Activated naive CD8-positive, alpha-beta T cell treated with anti-CD3 and anti-CD28 coated beads for 36 hours (primary cell): ENCODE data around the gene TSPAN32. TPM values are rescaled to one million over a fixed set of nuclear protein-coding genes. Genes with fewer than 3 reads are reported as not detected.

Experiments
- DNase-seq: peaks from one replicate; pipeline ENCODE4 v3.0.0; 2021
- H3K27ac Mint-ChIP-seq: one replicate; pipeline ENCODE4 v1.8.0; 2022; ENCODE audit warnings: mild to moderate bottlenecking, moderate library complexity, mixed read lengths
- H3K27me3 Mint-ChIP-seq: one replicate; pipeline ENCODE4 v1.8.0; 2022; ENCODE audit warnings: mild to moderate bottlenecking, mixed read lengths
- H3K36me3 Mint-ChIP-seq: one replicate; pipeline ENCODE4 v1.8.0; 2021; ENCODE audit warnings: mild to moderate bottlenecking, mixed read lengths
- H3K4me1 Mint-ChIP-seq: one replicate; pipeline ENCODE4 v1.8.0; 2021; ENCODE audit warnings: mixed read lengths
- H3K4me3 Mint-ChIP-seq: one replicate; pipeline ENCODE4 v1.8.0; 2022; ENCODE audit warnings: mild to moderate bottlenecking, moderate library complexity, mixed read lengths
- H3K9me3 Mint-ChIP-seq: one replicate; pipeline ENCODE4 v1.8.0; 2022; ENCODE audit warnings: mixed read lengths
- total RNA-seq, 2 experiments: library from RNA; stranded (reverse); gene quantifications; one replicate each; pipeline ENCODE4 v1.2.3, GENCODE V29; 2021

Gene TSPAN32, protein sequence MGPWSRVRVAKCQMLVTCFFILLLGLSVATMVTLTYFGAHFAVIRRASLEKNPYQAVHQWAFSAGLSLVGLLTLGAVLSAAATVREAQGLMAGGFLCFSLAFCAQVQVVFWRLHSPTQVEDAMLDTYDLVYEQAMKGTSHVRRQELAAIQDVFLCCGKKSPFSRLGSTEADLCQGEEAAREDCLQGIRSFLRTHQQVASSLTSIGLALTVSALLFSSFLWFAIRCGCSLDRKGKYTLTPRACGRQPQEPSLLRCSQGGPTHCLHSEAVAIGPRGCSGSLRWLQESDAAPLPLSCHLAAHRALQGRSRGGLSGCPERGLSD
- total RNA-seq = 1 to 10 TPM; 5.4 to 5.5 TPM

- DNase-seq = peak; percentile 67
- Mint-ChIP-seq H3K27me3 (no peaks in the 10 kb centered on the region), H3K27ac (peak within 1 kb of the TSS; percentile 91), H3K9me3 (no peaks in the 10 kb centered on the region), H3K4me1 (peaks cover 54% of the 10 kb centered on the region), H3K4me3 (peak within 1 kb of the TSS; percentile 86), H3K36me3 (no peaks in the 10 kb centered on the region)
These were observed at the start of gene TSPAN32, which contains the start of gene C11orf21 for GRCh38 chr11:2301631-2302305. TSPAN32 (plus strand) TSS chr11:2302013; CDS start chr11:2302150, 137 bp downstream. C11orf21 (minus strand) TSS chr11:2301918; CDS start chr11:2301808, 110 bp downstream.

DNA sequence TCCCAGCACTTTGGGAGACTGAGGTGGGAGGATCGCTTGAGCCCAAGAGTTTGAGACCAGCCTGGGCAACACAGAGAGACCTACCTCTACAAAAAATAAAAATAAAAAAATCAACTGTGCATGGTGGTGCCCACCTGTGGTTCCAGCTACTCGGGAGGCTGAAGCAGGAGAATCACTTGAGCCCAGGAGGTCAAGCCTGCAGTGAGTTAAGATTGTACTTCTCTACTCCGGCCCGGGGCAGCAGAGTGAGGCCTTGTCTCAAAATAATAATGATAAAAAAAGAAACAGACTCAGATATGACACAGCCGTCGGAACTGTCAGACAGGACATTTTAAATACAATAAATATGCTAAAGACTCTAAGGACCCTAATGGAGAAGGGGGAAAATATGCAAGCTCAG, 49.8 kb upstream of the TSPAN32 start:
- Mint-ChIP-seq H3K27me3 (peaks cover 3% of the 10 kb centered on the region), H3K9me3 (no peaks in the 10 kb centered on the region), H3K36me3 (no peaks in the 10 kb centered on the region), H3K4me1 (no peaks in the 10 kb centered on the region), H3K27ac (no peak overlapping the region), H3K4me3 (no peak overlapping the region)
- no peak for DNase-seq

DNA sequence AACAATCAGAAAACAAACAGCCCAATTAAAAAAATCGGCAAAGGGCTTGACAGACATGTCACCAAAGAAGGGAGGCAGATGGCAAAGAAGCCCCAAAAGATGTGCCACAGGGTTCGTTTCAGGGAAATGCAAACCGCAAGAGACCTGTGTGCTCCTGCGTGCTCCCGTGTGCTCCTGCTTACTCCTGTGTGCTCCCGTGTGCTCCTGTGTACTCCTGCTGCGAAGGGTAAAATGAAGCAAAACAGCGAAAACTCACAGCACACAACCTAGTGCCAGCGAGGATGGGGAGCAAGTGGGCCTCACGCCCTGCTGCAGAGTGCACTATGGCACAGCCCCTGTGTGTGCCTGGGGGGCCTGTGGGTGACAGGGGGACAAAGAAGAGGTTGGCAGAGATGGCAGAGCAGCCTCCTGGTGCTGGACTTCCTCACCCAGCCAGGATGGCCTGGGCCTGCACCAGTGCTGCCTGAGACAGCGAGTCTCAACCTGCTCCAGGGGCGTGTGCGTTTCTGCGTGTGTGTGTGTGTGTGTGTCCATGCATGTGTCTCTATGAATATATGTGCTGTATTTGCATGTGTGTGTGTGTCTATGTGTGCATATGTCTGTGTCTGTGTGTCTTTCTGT, 45.4 kb upstream of the TSPAN32 start:
- no peak for DNase-seq
- H3K9me3 Mint-ChIP-seq = no peaks in the 10 kb centered on the region
- H3K27ac Mint-ChIP-seq = no peak overlapping the region
- H3K4me1 Mint-ChIP-seq = no peaks in the 10 kb centered on the region
- H3K36me3 Mint-ChIP-seq = no peaks in the 10 kb centered on the region
- no peak overlapping the region for H3K4me3 Mint-ChIP-seq
- no peaks in the 10 kb centered on the region for H3K27me3 Mint-ChIP-seq

DNA sequence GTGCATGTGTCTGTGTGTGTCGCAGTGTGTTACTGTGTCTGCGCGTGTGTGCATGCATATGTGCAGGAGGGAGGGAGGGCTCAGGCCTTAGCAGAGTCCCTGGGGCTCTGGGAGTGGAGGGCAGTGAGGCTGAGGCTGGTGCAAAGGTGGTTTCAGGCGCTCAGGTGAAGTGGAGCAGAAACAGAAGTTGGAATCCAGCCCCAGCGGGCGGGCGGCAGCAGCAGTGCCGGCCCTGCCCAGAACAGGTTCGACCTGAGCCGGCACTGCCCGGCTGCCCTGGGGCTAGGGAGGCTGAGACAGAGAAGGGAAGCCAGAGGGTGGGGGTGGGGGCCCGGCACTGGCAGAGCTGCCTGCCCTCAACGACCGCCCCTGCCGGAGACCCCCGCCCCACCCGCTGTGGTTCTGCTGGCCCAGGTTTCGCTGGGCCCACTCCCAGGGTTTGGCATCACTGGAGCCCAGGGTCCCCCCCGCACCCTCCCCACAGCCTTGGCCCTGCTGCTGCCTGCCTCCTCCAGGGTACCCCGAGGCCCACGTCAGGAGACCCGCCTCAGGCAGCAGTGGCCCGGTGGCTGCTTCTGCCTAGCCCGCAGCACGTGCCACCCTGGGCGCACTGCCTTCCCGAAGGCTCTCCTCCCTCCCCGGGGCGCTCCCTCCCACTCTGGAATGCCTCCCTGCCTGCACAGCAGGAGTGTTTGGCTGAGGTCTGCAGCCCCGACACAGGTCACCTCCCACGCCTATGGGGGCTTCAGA, 44.7 kb upstream of the TSPAN32 start:
- H3K4me3 Mint-ChIP-seq = no peak overlapping the region
- H3K36me3 Mint-ChIP-seq = no peaks in the 10 kb centered on the region
- no peak for DNase-seq
- no peak overlapping the region for H3K27ac Mint-ChIP-seq
- no peaks in the 10 kb centered on the region for H3K27me3 Mint-ChIP-seq
- H3K4me1 Mint-ChIP-seq = no peaks in the 10 kb centered on the region
- H3K9me3 Mint-ChIP-seq = no peaks in the 10 kb centered on the region

- Mint-ChIP-seq H3K4me3 (no peak overlapping the region), H3K9me3 (no peaks in the 10 kb centered on the region), H3K27ac (no peak overlapping the region), H3K4me1 (no peaks in the 10 kb centered on the region), H3K27me3 (no peaks in the 10 kb centered on the region), H3K36me3 (no peaks in the 10 kb centered on the region)
- no peak for DNase-seq
These were observed 43.0 kb upstream of the TSPAN32 start for GRCh38 chr11:2258501-2259465.

DNA sequence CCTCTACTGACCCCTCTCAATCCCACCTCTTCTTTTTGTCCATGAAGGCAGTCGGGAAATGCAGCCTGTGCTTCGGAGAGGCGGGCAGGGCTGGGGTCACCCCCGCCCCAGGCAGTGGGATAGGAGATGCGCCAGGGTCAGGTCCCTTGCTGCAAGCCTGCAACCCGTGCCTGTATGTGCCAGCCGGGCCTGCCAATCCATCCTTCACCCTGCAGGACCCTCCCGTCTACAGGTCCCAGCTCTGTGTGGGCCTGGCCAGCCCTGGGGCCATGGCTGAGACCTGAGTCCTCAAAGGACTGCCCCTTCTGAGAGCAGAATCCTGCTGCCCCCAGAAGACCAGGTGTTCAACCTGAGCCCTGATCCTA, 42.4 kb upstream of the TSPAN32 start:
- H3K27ac Mint-ChIP-seq = no peak overlapping the region
- H3K9me3 Mint-ChIP-seq = no peaks in the 10 kb centered on the region

DNA sequence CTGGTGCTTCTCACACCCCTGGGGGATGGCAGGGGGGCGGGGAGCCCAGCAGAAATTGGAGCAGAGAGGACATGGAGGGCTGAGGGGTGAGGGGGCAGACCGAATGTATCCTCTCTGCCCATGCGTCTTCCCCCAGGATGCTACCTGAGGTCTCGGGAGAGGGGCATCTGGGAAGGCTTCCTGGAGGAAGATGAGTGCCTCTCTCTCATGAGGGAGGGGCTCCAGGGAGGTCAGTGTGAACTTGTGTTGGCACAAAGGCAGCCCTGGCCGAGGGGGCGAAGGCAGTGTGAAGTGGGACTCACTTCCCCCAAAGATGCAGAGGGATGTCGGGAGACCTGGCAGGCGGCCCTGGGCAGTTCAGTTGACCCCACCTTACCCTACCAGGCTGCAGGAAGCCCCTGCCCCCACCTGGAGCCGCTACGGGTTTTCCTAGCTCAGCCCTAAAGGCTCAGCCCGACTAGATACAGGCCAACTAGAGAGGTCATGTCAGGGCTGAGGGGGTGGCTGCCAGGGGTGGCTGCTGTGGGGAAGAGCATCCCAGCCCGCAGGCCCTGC, 41.8 kb upstream of the TSPAN32 start:
- no peaks in the 10 kb centered on the region for H3K4me1 Mint-ChIP-seq
- H3K36me3 Mint-ChIP-seq = no peaks in the 10 kb centered on the region
- no peak for DNase-seq
- no peaks in the 10 kb centered on the region for H3K9me3 Mint-ChIP-seq
- no peak overlapping the region for H3K27ac Mint-ChIP-seq
- no peaks in the 10 kb centered on the region for H3K27me3 Mint-ChIP-seq
- H3K4me3 Mint-ChIP-seq = no peak overlapping the region

More for the DNA sequence above, 42.4 kb upstream of the TSPAN32 start:
- no peak for DNase-seq
- Mint-ChIP-seq H3K27me3 (no peaks in the 10 kb centered on the region), H3K4me3 (no peak overlapping the region), H3K36me3 (no peaks in the 10 kb centered on the region), H3K4me1 (no peaks in the 10 kb centered on the region)

DNA sequence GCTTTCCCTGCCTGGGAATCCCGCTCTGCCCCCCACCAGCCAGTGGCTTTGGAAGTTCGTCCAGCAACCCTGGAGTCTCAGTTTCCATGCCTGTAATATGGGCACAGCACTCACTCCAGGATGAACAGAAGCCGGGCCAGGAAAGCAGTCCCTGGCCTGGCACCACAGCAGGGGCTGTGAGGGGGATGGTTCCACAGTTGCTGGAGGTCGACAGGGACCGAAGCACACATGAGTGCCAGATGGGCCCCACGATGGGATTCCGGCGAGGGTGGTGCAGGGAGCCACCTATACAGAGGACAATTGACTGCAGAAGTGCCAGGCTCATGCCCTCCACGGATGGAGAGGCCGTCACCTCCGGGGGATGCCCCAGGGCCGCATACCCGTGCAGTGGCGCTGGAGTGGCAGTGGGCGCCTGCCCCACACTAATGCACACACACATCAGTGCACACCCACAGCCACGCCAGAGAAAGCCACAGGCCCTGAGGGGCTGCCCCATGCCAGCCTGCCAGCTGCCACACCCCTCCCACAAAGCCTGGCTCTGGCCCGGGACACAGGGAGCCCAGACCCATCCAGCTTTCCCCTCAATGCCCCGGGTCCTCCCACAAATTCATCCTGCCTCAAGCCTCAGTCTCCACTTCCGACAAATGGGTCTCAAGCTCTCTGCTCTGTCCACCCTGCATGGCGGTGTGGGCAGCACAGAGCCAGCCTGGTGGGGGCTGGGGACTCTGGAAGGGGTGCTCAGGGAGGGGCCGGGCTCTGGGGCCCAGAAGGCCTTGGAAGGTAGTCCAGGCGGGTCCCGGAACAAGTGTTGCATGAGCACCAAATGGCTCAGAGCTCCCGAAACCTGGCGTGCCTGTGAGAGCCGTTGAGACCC, 41.1 kb upstream of the TSPAN32 start:
- H3K4me1 Mint-ChIP-seq = peaks cover 6% of the 10 kb centered on the region
- no peaks in the 10 kb centered on the region for H3K9me3 Mint-ChIP-seq
- H3K27ac Mint-ChIP-seq = no peak overlapping the region
- H3K27me3 Mint-ChIP-seq = no peaks in the 10 kb centered on the region
- no peak for DNase-seq
- H3K4me3 Mint-ChIP-seq = no peak overlapping the region
- no peaks in the 10 kb centered on the region for H3K36me3 Mint-ChIP-seq

GRCh38 chr11:2261436-2262230, 40.2 kb upstream of the TSPAN32 start:
- Mint-ChIP-seq H3K27ac (no peak overlapping the region), H3K4me1 (peaks cover 15% of the 10 kb centered on the region), H3K27me3 (no peaks in the 10 kb centered on the region), H3K4me3 (no peak overlapping the region), H3K9me3 (no peaks in the 10 kb centered on the region), H3K36me3 (no peaks in the 10 kb centered on the region)
- no peak for DNase-seq

DNA sequence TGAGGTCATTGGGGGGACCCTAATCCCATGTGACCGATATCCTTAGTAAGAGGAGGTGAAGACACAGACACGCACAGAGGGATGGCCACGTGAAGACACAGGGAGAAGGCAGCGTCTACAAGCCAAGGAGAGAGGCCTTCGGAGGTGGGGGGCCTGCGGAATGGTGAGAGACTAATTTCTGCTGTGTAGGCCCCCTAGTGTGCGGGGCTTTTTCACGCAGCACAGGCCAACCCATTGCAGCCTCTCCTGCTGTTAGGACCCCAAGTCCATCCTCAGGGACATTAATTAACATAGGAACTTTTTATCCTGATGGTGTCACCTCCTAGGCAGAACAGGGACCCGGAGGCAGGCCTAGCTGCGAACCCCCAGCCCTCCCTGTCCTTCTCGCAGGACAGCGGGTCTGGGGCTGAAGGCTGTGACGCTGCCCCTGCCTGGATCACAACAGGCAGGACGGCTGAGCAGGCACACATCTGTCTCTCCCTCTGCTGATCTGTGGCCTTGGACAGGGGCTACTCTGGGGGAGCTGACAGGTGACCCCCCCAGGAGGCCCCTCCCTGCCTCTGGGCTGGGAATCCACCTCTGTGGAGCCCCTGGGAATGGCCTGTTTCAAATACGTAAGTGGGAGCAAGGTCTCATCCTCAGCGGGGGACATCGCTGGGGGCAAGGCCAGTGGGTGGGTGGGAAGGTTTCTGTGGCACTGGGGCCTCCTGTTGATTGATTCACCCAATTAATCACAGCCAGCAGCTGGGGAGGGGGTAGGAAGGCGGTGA, 39.3 kb upstream of the TSPAN32 start:
- H3K27ac Mint-ChIP-seq = no peak overlapping the region
- H3K4me3 Mint-ChIP-seq = no peak overlapping the region
- no peak for DNase-seq
- no peaks in the 10 kb centered on the region for H3K9me3 Mint-ChIP-seq
- H3K27me3 Mint-ChIP-seq = no peaks in the 10 kb centered on the region
- H3K4me1 Mint-ChIP-seq = peaks cover 16% of the 10 kb centered on the region
- no peaks in the 10 kb centered on the region for H3K36me3 Mint-ChIP-seq

GRCh38 chr11:2263071-2263565, 38.7 kb upstream of the TSPAN32 start:
- no peaks in the 10 kb centered on the region for H3K9me3 Mint-ChIP-seq
- H3K27ac Mint-ChIP-seq = no peak overlapping the region
- H3K4me1 Mint-ChIP-seq = peaks cover 18% of the 10 kb centered on the region
- no peak for DNase-seq
- H3K27me3 Mint-ChIP-seq = peaks cover 2% of the 10 kb centered on the region
- no peak overlapping the region for H3K4me3 Mint-ChIP-seq
- no peaks in the 10 kb centered on the region for H3K36me3 Mint-ChIP-seq
